Thyroid gland (tissue), 4 donors: Measurements from ENCODE around the gene ANGPTL4. TPM values are rescaled to one million over a fixed set of nuclear protein-coding genes. Genes with fewer than 3 reads are reported as not detected.
"Not testable (repeated sequence)": the region's sequence is repeated elsewhere in the genome, so short reads cannot be mapped to it uniquely, and the experiment has no call there.

Experiments used
- DNase-seq, 2 donors: peaks; one replicate each; pipeline ENCODE4 v3.0.0-alpha.2; 2019
- H3K27ac ChIP-seq, 3 donors: fragments of 200-600 bp; sonication (generic); 1 replicate in 2 of 3; 2 replicates in 1 of 3; pipeline ENCODE4 v1.5.1; 2016 to 2019; ENCODE audit warnings: mild to moderate bottlenecking in 1 of 3, moderate library complexity in 1 of 3
- H3K27me3 ChIP-seq: fragments of 200-600 bp; sonication (generic); one replicate; pipeline ENCODE4 v1.5.1; 2019
- H3K36me3 ChIP-seq, 2 donors: fragments of 200-600 bp; sonication (generic); one replicate each; pipeline ENCODE4 v1.5.1; 2016 to 2019
- H3K4me1 ChIP-seq, 2 donors: fragments of 200-600 bp; sonication (generic); one replicate each; pipeline ENCODE4 v1.5.1; 2017 to 2019
- H3K4me3 ChIP-seq, 3 donors: fragments of 200-600 bp; sonication (generic); replicated peaks in 1 of 3; 1 replicate in 2 of 3; 2 replicates in 1 of 3; pipeline ENCODE4 v1.5.1; 2016; ENCODE audit warnings: mild to moderate bottlenecking in 1 of 3
- H3K9me3 ChIP-seq: fragments of 200-600 bp; sonication (generic); one replicate; pipeline ENCODE4 v1.5.1; 2017
- CTCF ChIP-seq, 6 experiments: fragments of 200-600 bp in 3 of 6; fragments of 450-650 bp in 3 of 6; sonication (generic) in 3 of 6; IDR thresholded peaks; one replicate each; pipeline ENCODE4 v1.5.1; 2016 to 2019; ENCODE audit warnings: antibody characterized with exemption in 6 of 6, mild to moderate bottlenecking in 2 of 6, inconsistent platforms in 1 of 6, moderate library complexity in 1 of 6
- POLR2A ChIP-seq, 2 donors: fragments of 450-650 bp; IDR thresholded peaks; one replicate each; pipeline ENCODE4 v1.6.1; 2017; ENCODE audit warnings: antibody characterized with exemption in 2 of 2, mild to moderate bottlenecking in 2 of 2, moderate library complexity in 1 of 2
- WGBS, 2 donors: methylation state at CpG; one replicate each; pipeline ENCODE4 v1.1.5; 2017; 5-methylcytosine and 5-hydroxymethylcytosine counted together
- intact Hi-C: fragments of 100-400 bp; cut with DNase I; formaldehyde crosslinking; loops from one replicate; pipeline ENCODE4 v1.15.1; 2023
- total RNA-seq, 4 donors: library from RNA; depleted of rRNA; stranded (reverse); fragments of >200 nt; gene quantifications; one replicate each; pipeline ENCODE4 v1.2.3, GENCODE V29; 2016

The ANGPTL4 gene
- total RNA-seq, 4 donors from 2014 or later: 19.9 to 99.8 (median 46.6) TPM

- Histone ChIP-seq H3K4me3 (no peak overlapping the region), H3K27me3 (no peaks in the 10 kb centered on the region), H3K4me1 (peaks cover 26 to 41% of the 10 kb centered on the region in 2 donors), H3K9me3 (no peaks in the 10 kb centered on the region), H3K36me3 (peaks cover 28 to 44% of the 10 kb centered on the region in 2 donors), H3K27ac (peak overlapping the region in 1 of 3 donors; percentile 28)
- WGBS, 2 donors: 73 to 95% methylated on average over 3 to 44 of the region's 44 CpGs
- DNase-seq: no peak
- no peak for TF ChIP-seq CTCF (IDR thresholded peaks at IDR 0.05)
- no peak for TF ChIP-seq POLR2A (IDR thresholded peaks at IDR 0.05)
- intact Hi-C loops: no loop called here
Observed at GRCh38 chr19:8403098-8403819, 39.3 kb downstream of the ANGPTL4 start.

GRCh38 chr19:8403820-8404109 is 39.8 kb downstream of the ANGPTL4 start:
- Histone ChIP-seq H3K27ac (no peak overlapping the region), H3K27me3 (no peaks in the 10 kb centered on the region), H3K36me3 (peaks cover 28 to 44% of the 10 kb centered on the region in 2 donors), H3K4me1 (peaks cover 24 to 36% of the 10 kb centered on the region in 2 donors), H3K4me3 (no peak overlapping the region), H3K9me3 (no peaks in the 10 kb centered on the region)
- 88 to 91% methylated on average over 17 to 24 of the region's 24 CpGs for WGBS, 2 donors
- intact Hi-C loops: no loop called here
- TF ChIP-seq POLR2A (IDR thresholded peaks at IDR 0.05) (no peak), CTCF (IDR thresholded peaks at IDR 0.05) (no peak)
- no peak for DNase-seq

- H3K27me3 ChIP-seq: no peaks in the 10 kb centered on the region
- TF ChIP-seq CTCF (IDR thresholded peaks at IDR 0.05) (no peak), POLR2A (IDR thresholded peaks at IDR 0.05) (no peak)
- no peak for DNase-seq
- no peak overlapping the region for H3K4me3 ChIP-seq
- peaks cover 16 to 28% of the 10 kb centered on the region in 2 donors for H3K4me1 ChIP-seq
- WGBS, 2 donors: 83 to 93% methylated on average over 15 to 16 of the region's 18 CpGs
- H3K27ac ChIP-seq: peak overlapping the region; percentile 41 to 64 (median 58)
- intact Hi-C loops: no loop called here
- H3K9me3 ChIP-seq: no peaks in the 10 kb centered on the region
- H3K36me3 ChIP-seq: peaks cover 28 to 42% of the 10 kb centered on the region in 2 donors
Observed at GRCh38 chr19:8404391-8405151, 40.6 kb downstream of the ANGPTL4 start.

- intact Hi-C loops, DNase-seq, H3K4me3 ChIP-seq, H3K27me3 ChIP-seq, H3K9me3 ChIP-seq, H3K27ac ChIP-seq, H3K36me3 ChIP-seq: not testable (repeated sequence)
- 83 to 84% methylated on average over 13 of the region's 13 CpGs for WGBS, 2 donors
- H3K4me1 ChIP-seq: peaks cover 25 to 28% of the 10 kb centered on the region in 2 donors
Observed at GRCh38 chr19:8410718-8411117, 46.8 kb downstream of the ANGPTL4 start.

GRCh38 chr19:8412783-8413628 is 49.1 kb downstream of the ANGPTL4 start, which contains the start of gene MARCHF2:
Gene MARCHF2 (plus strand): TSS chr19:8413305. CDS start chr19:8421841, 8,536 bp downstream.
- intact Hi-C loops: no loop called here

More at GRCh38 chr19:8412783-8413628, 49.1 kb downstream of the ANGPTL4 start, which contains the start of gene MARCHF2:
- H3K4me1 ChIP-seq: peaks cover 27 to 39% of the 10 kb centered on the region in 2 donors
- TF ChIP-seq POLR2A (IDR thresholded peaks at IDR 0.05): peak; percentile 43 to 75
- TF ChIP-seq CTCF (IDR thresholded peaks at IDR 0.05): peak; percentile 34 to 85 (median 59)
- no peaks in the 10 kb centered on the region for H3K27me3 ChIP-seq
- DNase-seq: peak; percentile 98
- H3K9me3 ChIP-seq: no peaks in the 10 kb centered on the region
- H3K4me3 ChIP-seq: peak within 1 kb of the TSS; percentile 11 to 76 (median 51)
- H3K27ac ChIP-seq: peak within 1 kb of the TSS in 1 of 3 donors; percentile 66
- no peaks in the 10 kb centered on the region for H3K36me3 ChIP-seq
- 24 to 25% methylated on average over 14 to 20 of the region's 89 CpGs for WGBS, 2 donors
